Measurements from ENCODE around the gene PDGFD. TPM values are rescaled to one million over a fixed set of nuclear protein-coding genes. Genes with fewer than 3 reads are reported as not detected.

Gene PDGFD
- total RNA-seq, 1 donor, result 32.4 TPM

DNA sequence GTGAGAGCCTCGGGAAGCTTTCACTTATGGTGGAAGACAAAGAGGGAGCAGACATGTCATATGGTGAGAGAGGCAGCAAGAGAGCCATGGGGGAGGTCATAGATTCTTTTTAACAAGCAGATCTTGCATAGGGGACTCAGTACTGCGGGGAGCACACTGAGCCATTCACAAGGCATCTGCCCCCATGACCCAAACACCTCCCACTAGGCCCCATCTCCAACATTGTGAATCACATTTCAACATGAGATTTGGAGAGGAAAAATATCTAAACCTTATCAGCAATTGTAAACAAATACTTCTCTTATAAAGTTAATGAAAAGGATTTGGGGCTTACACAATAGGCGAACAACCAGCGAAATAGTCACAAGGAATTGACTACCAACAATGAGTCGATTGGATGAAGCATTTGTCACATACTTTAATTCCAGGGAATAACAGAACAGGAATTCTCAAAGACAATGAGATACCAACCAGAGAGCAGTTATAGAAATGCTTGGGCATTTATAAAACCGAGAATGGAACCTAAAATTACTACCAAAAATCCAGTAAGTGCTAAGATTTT, 120.2 kb downstream of the PDGFD start:
- TF ChIP-seq, protein P1, sequence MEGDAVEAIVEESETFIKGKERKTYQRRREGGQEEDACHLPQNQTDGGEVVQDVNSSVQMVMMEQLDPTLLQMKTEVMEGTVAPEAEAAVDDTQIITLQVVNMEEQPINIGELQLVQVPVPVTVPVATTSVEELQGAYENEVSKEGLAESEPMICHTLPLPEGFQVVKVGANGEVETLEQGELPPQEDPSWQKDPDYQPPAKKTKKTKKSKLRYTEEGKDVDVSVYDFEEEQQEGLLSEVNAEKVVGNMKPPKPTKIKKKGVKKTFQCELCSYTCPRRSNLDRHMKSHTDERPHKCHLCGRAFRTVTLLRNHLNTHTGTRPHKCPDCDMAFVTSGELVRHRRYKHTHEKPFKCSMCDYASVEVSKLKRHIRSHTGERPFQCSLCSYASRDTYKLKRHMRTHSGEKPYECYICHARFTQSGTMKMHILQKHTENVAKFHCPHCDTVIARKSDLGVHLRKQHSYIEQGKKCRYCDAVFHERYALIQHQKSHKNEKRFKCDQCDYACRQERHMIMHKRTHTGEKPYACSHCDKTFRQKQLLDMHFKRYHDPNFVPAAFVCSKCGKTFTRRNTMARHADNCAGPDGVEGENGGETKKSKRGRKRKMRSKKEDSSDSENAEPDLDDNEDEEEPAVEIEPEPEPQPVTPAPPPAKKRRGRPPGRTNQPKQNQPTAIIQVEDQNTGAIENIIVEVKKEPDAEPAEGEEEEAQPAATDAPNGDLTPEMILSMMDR (IDR thresholded peaks at IDR 0.05; ENCODE audit: insufficient read depth, low read length), result no peak
- no peak overlapping the region for H3K4me3 ChIP-seq (ENCODE audit: low read depth, low read length)
- peak; percentile 70 for DNase-seq (ENCODE audit: low read depth)

- H3K4me3 ChIP-seq (ENCODE audit: low read depth, low read length), result no peak overlapping the region
- TF ChIP-seq, protein P1 (IDR thresholded peaks at IDR 0.05; ENCODE audit: insufficient read depth, low read length), result no peak
- peak; percentile 10 for DNase-seq (ENCODE audit: low read depth)
These were observed 120.8 kb downstream of the PDGFD start for GRCh38 chr11:104043142-104043541.

- H3K4me3 ChIP-seq (ENCODE audit: low read depth, low read length), result no peak overlapping the region
- TF ChIP-seq, protein P1 (IDR thresholded peaks at IDR 0.05; ENCODE audit: insufficient read depth, low read length), result no peak
- DNase-seq (ENCODE audit: low read depth), result no peak
These were observed 122.2 kb downstream of the PDGFD start for GRCh38 chr11:104041792-104042191.

GRCh38 chr11:104036995-104037394, 127.0 kb downstream of the PDGFD start:
- DNase-seq (ENCODE audit: low read depth), result no peak
- TF ChIP-seq, protein P1 (IDR thresholded peaks at IDR 0.05; ENCODE audit: insufficient read depth, low read length), result no peak
- H3K4me3 ChIP-seq (ENCODE audit: low read depth, low read length), result no peak overlapping the region

GRCh38 chr11:104036588-104036987, 127.4 kb downstream of the PDGFD start, which contains the start of gene DDI1:
Gene DDI1, plus strand, starts transcription at chr11:104036640. Its CDS starts 183 bp downstream, at chr11:104036823.
- no peak for DNase-seq (ENCODE audit: low read depth)
- no peak within 1 kb of the TSS for H3K4me3 ChIP-seq (ENCODE audit: low read depth, low read length)
- TF ChIP-seq, protein P1 (IDR thresholded peaks at IDR 0.05; ENCODE audit: insufficient read depth, low read length), result no peak

DNA sequence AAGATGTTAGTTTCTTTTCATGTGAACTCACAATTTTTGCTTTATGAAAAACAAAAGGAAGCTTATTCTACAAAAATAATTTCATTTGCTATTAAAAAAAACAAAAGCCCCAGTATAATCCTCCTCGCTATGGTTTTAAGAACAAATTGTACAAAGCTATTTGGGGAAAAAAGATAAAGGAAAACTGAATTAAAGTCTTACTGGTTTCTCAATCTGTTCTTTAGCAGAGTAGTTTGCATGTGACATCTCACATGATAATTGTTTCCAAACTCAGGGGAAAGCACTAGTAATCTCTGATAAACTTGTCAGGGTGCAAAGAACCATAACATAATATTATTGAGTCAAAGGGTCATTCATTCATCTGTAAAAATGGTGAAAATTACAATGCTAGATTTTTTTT, 130.4 kb downstream of the PDGFD start:
- TF ChIP-seq, protein P1 (IDR thresholded peaks at IDR 0.05; ENCODE audit: insufficient read depth, low read length), result no peak
- no peak overlapping the region for H3K4me3 ChIP-seq (ENCODE audit: low read depth, low read length)
- peak; percentile 52 for DNase-seq (ENCODE audit: low read depth)

DNA sequence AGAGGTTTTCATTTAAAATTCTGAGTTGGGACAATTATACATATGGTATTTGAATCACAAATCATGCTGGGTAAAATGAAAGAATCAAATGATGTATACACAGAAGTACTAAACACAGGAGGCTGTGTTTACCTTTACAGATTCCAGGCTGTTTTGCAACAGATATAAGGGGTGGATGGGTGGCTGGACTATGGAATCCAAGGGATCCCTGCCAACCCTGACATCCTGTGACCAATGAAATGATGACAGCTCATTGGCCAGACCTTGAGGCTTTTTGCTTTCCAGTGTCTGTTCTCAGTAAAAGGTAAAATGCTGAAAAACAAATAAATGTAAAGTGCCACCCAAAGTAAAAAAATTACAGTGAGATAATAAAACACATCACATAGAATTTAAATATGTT, 130.8 kb downstream of the PDGFD start:
- DNase-seq (ENCODE audit: low read depth), result peak; percentile 87
- no peak overlapping the region for H3K4me3 ChIP-seq (ENCODE audit: low read depth, low read length)
- TF ChIP-seq, protein P1 (IDR thresholded peaks at IDR 0.05; ENCODE audit: insufficient read depth, low read length), result no peak
